DMS153 treated with DMSO at 0.1 percent for 48 hours (cell line): ENCODE results near the gene UNC13B.
A peak's percentile ranks its signal among the peaks of the same experiment; 100 is the strongest.
"Not testable (repeated sequence)": the region's sequence is repeated elsewhere in the genome, so short reads cannot be mapped to it uniquely, and the experiment has no call there.

Experiments used
- DNase-seq: peaks from one replicate; lab custom pipeline; 2025; ENCODE audit not compliant: unreplicated experiment; lab: John Stamatoyannopoulos, UW

Gene UNC13B

DNA sequence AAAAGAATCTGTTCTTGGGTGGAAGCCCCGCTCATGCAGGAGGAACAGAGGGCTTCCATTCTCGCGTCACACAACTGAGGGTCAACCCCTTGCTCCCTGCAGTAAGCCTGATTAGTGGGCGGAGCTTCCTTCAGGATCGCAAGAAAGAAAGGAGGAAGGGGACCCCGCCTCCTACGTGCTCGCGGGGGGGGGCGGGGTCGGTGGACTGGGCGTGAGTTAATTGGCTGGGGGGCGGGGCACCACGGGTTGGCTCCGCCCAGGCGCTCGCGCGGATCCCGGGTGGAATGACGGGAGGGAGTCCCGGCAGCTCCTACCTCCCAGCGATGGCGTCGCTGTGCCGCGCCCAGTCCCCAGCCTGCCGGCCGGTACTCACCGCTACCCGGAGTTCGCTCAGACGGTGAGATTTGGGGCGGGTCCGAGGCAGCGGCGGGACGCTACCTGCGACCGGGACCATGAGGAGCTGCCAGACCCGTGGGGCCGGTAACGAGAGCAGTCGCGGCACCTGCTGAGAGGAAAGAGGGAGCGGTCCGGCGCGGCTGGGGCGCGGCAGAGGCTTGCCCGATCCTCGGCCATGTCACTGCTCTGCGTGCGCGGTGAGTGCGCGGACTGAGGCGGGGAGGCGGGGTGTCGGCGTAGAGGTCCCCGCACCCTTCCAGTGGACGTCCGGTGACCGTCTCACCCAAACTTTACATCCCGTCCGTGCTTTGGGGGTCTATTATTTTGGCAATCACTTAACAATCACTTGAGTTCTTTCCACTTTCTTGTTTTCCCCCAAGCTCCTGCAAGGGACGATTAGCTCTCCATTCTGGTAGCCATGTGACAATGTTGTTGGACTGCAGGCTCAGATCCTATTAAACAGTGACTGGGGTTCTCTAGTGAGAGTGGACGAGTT is at the start of gene UNC13B:
TSS of gene UNC13B (plus strand) at position 297 of the 892 bp plus-strand sequence. CDS start at position 572, 275 bp downstream.
- DNase-seq = peak; percentile 77

DNA sequence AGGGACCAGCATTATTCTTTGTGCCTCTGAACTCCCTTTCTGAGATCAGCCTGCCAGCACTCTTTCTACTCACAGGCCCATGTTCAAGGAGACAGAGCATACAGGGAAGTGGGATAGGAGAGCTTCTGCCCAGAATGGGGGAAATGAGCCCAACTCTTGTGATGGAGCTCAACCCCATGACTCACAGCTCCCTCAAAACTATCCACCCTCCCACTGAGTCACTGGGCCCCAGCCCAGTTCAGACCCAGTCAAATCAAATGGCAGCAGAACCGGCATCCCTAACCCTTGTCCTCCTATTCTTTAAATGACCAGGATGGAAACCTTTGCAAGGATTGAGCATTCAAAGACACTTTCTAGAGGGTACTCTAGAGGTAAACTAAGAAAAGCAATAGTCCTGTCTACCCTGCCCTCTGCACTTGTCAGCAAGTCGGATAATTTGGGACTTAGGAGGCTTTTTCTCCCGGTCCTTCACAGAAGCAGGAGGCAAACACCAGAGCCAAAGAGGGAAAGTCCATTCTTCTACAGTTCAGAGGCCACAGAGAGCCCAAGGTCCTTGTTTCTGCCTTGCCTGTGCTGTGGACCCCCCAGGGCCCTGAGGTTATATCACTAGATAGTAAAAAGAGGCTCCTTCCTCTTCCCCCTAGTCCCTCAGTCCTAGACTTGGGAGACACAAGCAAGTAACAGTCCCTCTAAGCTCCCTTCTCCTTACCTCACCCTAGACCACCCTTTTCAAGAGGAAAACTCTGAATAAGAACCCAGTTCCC is 49.4 kb upstream of the UNC13B start:
- no peak for DNase-seq

DNA sequence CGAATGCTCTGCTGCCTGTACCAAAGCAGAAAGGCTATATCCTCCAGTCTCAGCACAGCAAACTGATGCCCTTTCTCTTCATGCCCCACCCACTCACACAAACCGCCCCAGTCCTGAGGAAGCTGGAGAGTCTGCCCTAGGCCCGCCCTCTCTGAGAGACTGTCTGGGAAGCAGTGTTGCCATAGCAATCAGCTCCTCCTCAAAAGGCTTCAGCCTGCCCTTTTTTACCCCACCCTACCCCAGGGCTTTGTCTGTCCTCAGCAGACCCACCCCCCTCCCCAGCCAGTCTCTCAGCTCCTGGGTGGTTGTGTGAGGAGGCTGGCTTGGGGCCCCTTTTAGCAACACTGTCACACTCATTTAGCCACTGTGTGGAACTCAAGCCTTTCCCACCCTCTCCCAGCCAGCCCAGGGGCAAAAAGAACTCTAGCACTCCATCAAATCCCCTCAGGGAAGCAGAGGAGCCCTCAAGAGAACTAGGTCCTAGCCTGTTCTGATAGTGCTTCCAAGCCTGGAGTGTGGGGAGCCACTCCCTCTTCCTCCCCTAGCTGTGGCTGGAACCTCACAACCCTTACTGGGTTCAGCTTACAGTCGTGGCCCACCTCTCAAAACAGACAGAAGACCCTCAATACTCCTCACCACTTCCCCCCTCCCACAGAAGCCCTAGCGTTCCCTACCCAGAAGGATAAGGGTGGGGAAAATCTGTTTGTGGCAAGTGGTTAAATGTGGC is 47.5 kb upstream of the UNC13B start:
- DNase-seq = peak; percentile 12

DNA sequence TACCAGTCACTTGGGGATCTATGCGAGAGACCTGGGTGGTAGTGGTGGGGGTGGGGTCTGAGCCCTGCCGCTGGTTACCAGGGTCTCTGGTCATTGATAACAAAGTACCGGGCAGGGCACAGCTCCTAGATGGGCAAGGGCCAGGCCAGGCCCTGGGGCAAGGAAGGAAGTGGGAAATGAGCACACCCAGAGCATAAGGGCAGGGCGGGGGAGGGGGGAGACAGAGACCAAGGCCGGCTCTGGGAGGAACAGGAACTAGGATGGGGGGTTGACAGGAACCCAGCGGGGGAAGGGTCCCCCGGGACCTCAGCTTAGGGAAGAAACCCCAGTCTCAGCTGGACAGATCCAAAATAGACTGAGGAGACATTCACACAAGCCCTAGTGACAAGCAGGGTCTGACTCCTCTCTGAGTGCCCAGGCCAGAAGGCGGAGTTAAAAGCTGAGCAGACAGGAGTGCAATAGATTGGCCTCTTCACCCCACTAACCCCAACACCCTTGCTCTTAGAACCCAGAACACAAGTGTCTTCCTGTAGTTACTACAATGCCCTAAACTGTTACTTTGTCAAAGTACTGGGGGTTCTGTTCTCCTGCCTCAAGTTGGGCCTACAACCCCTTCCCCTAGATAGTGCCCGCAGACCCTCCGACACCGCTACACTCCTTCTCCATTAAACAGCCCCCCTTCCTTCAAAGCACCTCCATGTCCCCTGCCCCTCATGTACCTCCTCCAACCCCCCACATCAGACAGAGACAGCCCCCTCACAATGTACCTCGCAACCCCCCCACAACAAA is 46.8 kb upstream of the UNC13B start:
- no peak for DNase-seq

DNA sequence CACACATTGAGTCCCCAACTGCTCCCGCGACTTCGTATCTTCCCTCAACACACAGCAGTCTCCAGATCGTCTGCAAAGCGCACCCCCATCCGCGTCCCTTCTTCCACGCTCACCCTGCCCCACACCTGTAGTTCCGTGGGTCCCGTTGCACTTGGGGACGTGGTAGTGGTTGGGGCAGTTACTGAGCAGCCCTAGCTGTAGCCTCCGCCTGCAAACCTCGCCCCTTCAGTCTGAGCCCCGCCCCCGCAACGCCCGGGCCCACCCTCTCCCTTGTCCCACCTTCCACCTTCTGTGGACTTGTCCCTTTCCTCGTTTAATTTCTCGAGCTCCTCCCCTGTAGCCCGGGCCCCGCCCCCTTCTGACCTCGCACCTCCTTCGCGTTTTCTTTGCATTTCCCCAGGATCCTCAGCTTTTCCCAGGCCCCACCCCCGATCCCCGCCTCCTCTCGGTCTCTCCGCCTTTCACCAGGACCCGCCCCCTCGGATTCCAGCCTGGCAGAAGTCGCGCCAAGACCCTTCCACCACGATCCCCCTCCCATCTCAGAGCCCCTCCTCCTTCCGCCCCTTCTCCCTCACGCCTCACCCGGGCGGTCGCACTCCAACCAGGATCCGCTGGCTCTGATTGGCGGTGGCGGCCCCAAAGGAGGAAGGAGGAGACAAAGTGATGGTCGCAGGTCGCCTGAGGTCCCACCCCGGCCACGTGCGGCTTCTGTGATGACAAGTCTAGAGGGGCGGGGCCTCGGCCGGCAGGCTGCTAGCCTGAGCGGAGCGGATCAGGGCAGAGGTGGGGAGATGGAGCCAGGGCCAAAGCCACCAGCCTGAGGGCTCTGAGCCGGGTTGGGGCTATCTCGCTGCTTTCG is 45.9 kb upstream of the UNC13B start, which contains the start of gene ATOSB:
TSS of gene ATOSB (minus strand) at position 183 of the 859 bp plus-strand sequence. CDS start 7,588 bp downstream, outside the sequence.
- DNase-seq = peak; percentile 87

DNA sequence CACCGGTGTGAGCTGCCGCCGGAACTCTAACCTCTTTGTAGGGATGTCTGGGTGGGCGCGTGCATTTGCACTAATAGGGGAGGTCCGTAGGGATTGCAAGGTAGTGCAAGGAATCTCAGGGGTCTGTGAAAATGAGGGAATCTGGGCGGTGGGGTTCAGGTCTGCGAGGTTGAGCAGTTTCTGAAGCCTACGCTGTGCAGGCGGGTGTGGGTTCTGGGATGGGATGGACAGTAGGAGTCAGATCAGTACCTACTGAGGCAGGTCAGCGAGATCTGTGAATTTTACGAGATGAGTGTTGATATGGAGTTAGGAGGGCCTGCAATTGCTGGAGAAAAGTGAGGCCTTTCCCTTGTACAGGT is 45.3 kb upstream of the UNC13B start:
- no peak for DNase-seq

DNA sequence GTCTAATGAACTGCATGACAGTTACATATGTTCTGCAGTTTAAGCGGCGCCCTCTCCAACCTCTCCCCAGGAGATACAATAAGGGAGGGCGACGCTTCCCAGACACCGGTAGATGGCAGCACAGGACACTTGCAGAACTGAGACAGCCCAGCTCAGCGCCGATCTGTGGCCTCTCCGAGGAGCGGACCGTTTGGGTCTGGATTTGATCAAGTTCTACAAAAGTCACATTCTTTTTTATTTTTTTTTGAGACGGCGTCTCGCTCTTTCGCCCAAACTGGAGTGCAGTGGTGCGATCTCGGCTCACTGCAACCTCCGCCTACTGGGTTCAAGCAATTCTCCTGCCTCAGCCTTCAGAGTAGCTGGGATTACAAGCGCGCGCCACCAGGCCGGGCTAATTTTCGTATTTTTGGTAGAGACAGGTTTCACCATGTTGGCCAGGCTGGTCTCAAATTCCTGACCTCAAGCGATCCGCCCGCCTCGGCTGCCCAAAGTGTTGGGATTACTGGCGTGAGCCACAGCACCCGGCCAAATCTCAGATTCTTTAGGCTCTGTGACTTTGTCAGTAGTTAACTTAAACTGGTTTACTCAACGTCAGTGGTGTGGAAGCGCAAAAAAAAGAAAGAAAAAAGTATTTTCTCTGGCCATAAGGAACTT is 44.8 kb upstream of the UNC13B start:
- peak; percentile 82 for DNase-seq

DNA sequence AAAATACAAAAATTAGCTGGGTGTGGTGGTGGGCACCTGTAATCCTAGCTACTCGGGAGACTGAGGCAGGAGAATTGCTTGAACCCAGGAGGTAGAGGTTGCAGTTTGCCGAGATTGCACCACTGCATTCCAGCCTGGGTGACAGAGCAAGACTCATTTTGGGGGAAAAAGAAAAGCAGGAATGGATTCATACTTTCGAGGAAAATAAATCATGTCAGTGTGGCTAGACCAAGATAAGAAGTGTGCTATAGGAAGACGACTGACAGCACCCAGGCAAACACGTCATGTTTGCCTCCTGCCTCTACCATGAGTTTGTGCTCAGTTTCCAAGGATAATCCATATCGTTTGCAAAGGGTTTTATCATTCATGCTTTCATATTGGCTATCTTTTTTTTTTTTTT is 26.9 kb upstream of the UNC13B start:
- DNase-seq = no peak

DNA sequence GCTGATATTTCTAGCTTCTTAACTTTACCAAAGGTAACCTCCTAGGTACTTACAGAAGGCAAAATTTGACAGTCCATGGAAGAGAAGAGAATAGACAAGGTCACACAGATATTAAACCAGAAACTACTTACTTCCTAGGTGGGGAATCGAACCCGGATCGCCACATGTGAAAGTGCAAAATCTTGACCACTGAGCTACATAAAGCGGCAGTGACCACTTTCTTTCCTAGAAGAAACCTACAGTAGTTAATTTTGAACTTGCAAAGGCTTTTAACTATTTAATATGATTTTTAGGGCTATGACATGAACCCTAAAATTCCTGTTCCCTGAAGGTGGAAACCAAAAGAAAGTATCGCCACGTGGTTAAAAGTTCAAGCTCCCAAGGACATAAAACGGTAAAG is 25.8 kb upstream of the UNC13B start:
- DNase-seq = no peak

DNA sequence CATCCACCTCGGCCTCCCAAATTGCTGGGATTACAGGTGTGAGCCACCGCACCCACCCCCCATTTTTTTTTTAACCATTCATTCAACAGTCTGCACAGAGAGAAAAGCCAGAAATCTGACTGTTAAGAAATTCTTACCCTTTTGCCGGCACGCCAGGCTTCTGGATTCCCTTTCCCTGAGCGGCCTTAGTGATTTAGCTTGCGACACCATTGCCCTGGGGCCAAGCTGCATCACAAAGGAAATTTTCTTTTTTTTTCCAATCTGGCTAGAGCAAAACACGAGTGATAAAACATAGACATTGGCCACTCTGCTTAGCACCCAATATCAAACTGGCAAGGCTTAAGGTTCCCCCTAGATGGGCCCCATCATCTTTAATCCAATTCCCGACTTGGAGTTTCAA is 24.9 kb upstream of the UNC13B start:
- no peak for DNase-seq

DNA sequence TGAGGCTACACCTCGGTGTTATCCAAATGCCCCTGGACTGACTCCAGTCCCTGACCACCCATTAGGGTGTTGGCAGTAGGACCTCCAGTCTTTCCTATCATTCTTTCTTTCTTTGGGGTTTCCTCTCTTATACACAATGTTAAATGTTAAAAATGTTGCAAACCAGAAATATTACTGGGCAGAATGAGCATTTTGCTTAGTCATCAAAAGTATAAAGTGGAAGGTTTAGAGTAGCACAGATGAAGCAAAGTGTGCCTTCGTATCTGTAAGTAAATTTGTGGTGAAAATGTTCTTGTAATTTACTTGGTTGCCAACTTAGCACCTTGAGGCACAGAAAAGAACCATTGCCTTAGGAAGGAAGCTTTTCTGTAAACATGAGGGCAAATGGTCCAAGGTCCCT is 21.7 kb upstream of the UNC13B start:
- no peak for DNase-seq

DNA sequence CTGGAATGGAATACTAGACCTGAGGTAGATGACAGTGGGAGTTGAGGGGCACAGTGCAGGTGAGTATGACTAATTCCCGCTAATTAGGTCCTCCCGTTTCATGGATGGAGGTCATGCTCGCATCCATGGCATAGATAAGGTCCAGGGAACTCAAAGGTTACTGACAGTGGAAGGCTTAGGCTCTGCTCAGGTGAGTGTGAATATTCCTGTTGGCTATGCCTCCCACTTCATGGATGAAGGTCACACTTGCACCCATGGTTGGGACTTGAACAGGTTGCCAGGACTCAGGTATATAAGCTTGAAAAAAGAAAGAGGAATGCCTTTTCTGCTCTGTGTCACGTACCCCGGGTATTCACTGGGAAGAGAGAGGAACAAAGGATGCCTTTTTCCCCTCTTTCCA is 19.8 kb upstream of the UNC13B start:
- DNase-seq = no peak

DNA sequence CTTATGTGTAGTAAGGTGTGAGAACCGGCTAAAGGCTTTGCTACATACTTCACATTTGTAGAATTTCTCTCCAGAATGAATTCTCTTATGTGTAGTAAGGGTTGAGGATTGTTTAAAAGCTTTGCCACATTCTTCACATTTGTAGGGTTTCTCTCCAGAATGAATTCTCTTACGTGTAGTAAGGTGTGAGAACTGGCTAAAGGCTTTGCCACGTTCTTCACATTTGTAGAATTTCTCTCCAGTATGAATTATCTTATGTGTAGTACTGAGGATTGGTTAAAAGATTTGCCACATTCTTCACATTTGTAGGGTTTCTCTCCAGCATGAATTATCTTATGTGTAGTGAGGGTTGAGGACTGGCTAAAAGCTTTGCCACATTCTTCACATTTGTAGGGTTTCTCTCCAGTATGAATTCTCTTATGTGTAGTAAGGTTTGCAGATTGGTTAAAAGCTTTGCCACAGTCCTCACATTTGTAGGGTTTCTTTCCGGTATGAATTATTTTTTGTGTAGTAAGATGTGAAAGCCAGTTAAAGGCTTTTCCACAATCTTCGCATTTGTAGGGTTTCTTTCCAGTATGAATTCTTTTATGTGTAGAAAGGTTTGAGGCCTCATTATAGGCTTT is 13.8 kb upstream of the UNC13B start:
- DNase-seq = not testable (repeated sequence)

DNA sequence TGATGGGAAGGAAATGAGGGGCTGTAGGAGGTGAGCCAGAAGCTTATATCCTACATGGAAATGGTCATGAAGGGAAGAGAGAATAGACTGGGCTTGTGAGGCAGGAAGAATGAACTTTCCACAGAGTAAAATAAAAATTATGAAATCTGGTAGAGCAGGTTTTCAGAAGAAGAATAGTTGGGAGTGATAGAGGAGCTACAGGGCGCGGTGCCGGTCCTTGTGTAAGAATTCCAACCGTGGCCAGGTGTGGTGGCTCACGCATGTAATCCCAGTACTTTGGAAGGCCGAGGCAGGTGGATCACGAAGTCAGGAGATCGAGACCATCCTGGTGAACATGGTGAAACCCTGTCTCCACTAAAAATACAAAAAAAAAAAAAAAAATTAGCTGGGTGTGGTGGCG is 8.9 kb upstream of the UNC13B start:
- no peak for DNase-seq

DNA sequence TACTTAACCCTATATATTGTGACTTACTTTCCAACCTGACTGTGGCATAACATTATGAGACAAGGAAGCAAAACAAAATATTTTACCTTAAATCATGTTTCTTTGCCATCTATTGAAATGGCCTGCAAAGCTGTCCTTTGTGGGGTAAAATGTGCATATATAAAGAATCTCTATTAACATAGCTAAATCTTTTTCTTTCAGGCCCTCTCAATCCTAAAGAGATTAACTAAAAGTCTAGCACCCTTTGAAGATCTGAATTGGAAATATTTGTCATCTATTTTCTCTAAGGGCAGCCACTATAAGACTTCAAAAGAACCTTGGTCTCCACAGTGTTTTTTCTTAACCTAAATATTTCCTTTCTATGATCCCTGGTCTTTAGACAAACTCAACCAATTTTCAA is 5.0 kb upstream of the UNC13B start:
- DNase-seq = no peak

DNA sequence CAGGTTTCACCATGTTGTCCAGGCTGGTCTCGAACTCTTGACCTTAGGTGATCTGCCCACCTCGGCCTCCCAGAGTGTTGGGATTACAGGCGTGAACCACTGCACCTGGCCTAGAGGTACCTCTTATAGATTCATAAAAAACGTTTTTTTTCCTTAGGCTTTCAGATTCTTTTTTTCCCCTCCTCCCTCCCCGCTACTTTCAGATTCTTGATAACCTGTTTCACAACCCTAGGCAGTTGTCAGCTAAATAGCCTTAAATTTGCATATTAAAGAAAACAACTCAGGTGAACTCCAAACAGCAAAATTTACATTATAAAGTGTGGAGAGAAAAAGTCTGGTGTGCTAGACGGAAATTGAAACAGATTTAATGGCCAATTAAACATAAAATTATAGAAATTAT is 4.0 kb upstream of the UNC13B start:
- DNase-seq = not testable (repeated sequence)

DNA sequence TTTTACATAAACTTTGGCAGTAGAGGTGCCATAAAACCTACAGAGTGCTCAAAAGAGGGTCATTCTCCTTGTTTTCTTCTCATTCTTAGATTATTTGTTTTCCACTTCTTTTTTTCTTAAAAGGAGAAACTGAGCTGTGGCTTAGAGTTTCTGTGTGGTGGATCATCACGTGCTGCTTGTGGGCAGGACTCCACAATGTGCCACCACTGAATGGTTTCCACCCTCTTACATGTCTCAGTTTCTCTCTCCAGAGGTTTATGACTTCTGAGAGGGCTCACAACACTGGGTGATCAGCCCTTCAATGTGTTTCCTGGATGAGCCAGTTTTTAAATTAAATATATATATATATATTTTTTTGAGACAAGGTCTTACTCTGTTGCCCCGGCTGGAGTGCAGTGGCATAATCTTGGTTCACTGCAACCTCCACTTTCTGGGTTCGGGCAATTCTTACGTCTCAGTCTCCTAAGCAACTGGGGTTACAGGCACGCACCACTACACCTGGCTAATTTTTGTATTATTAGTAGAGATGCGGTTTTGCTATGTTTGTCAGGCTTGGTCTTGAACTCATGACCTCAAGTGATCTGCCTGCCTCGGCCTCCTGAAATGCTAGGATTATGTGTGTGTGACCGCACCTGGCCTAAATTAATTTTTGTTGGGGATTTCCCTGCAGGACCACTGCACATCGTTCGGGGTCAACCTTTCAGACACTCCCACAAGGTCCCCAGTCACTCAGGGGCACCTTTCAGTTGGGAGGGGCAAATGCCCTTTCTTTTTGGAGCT is 3.1 kb upstream of the UNC13B start:
- no peak for DNase-seq
